GM23248 (cell line): ENCODE results near the gene CSRP3. TPM values are rescaled to one million over a fixed set of nuclear protein-coding genes. Genes with fewer than 3 reads are reported as not detected.

ENCODE experiments used
- DNase-seq: peaks from one replicate; pipeline ENCODE4 v3.0.0-alpha.2; 2015
- H2AFZ ChIP-seq: fragments of 200-600 bp; sonication (generic); 2 replicates; pipeline ENCODE4 v1.6.1; 2016; ENCODE audit warnings: antibody characterized with exemption
- H3F3A ChIP-seq: fragments of 200-600 bp; sonication (generic); 2 replicates; pipeline ENCODE4 v1.6.1; 2016; ENCODE audit warnings: mild to moderate bottlenecking, antibody characterized with exemption, mixed run types; ENCODE audit not compliant: insufficient read depth
- H3K27ac ChIP-seq: fragments of 200-600 bp; sonication (generic); 2 replicates; pipeline ENCODE4 v1.5.1; 2016; ENCODE audit warnings: mild to moderate bottlenecking
- H3K27me3 ChIP-seq: fragments of 200-600 bp; sonication (generic); replicated peaks from 2 replicates; pipeline ENCODE4 v1.6.1; 2016; ENCODE audit warnings: mild to moderate bottlenecking; ENCODE audit not compliant: insufficient read depth
- H3K36me3 ChIP-seq: fragments of 200-600 bp; sonication (generic); 2 replicates; pipeline ENCODE4 v1.6.1; 2016; ENCODE audit warnings: low read depth, mild to moderate bottlenecking
- H3K4me1 ChIP-seq: fragments of 200-600 bp; sonication (generic); 2 replicates; pipeline ENCODE4 v1.6.1; 2016; ENCODE audit warnings: mild to moderate bottlenecking; ENCODE audit not compliant: insufficient read depth
- H3K4me2 ChIP-seq: fragments of 200-600 bp; sonication (generic); one replicate; pipeline ENCODE4 v1.6.1; 2016; ENCODE audit warnings: mild to moderate bottlenecking; ENCODE audit not compliant: unreplicated experiment
- H3K4me3 ChIP-seq: fragments of 200-600 bp; sonication (generic); 2 replicates; pipeline ENCODE4 v1.5.1; 2016; ENCODE audit warnings: mild to moderate bottlenecking
- H3K79me2 ChIP-seq: fragments of 200-600 bp; sonication (generic); 2 replicates; pipeline ENCODE4 v1.6.1; 2016; ENCODE audit warnings: mild to moderate bottlenecking; ENCODE audit not compliant: insufficient read depth
- H3K9ac ChIP-seq: fragments of 200-600 bp; sonication (generic); 2 replicates; pipeline ENCODE4 v1.6.1; 2016; ENCODE audit warnings: mild to moderate bottlenecking
- H3K9me2 ChIP-seq: fragments of 200-600 bp; sonication (generic); 2 replicates; pipeline ENCODE4 v1.6.1; 2016; ENCODE audit warnings: mixed run types, mild to moderate bottlenecking, moderate library complexity; ENCODE audit not compliant: insufficient read depth
- H3K9me3 ChIP-seq: fragments of 200-600 bp; sonication (generic); one replicate; pipeline ENCODE4 v1.6.1; 2017; ENCODE audit warnings: low read depth
- H4K20me1 ChIP-seq: fragments of 200-600 bp; sonication (generic); 2 replicates; pipeline ENCODE4 v1.6.0; 2016; ENCODE audit not compliant: insufficient read depth
- EZH2 ChIP-seq: fragments of 200-600 bp; sonication (generic); IDR thresholded peaks from 2 replicates; pipeline ENCODE4 v1.6.1; 2018; ENCODE audit warnings: antibody characterized with exemption, mild to moderate bottlenecking; ENCODE audit not compliant: insufficient read depth, poor library complexity, severe bottlenecking
- EZH2phosphoT487 ChIP-seq: fragments of 200-600 bp; sonication (generic); IDR thresholded peaks from 2 replicates; pipeline ENCODE4 v1.6.1; 2018; ENCODE audit warnings: antibody characterized with exemption, moderate library complexity, mild to moderate bottlenecking, low read depth; ENCODE audit not compliant: insufficient read depth
- WGBS, 2 experiments: methylation state at CpG; one replicate each; pipeline ENCODE4 v1.1.6; 2015 to 2017; ENCODE audit warnings: low lambda C conversion rate in 2 of 2, low coverage in 1 of 2; ENCODE audit errors: missing lambda C conversion rate in 2 of 2; 5-methylcytosine and 5-hydroxymethylcytosine counted together
- in situ Hi-C: fragments of 300-500 bp; cut with MboI; formaldehyde crosslinking; loops from 2 replicates; pipeline ENCODE4 v1.15.0; 2020
- polyA plus RNA-seq: library from polyadenylated mRNA; unstranded; fragments of >200 nt; fragmentation: Nextera tagmentation; extraction: Ambion mirVana; gene quantifications from 2 replicates; pipeline ENCODE4 v1.2.1, GENCODE V29; 2016
- total RNA-seq: library from RNA; depleted of rRNA; stranded (reverse); fragments of >200 nt; shearing (Covaris generic); gene quantifications from 2 replicates; pipeline ENCODE4 v1.2.3, GENCODE V29; 2014

Gene CSRP3
- total and polyA plus RNA-seq, 2 experiments from 2014 or later, result not detected

DNA sequence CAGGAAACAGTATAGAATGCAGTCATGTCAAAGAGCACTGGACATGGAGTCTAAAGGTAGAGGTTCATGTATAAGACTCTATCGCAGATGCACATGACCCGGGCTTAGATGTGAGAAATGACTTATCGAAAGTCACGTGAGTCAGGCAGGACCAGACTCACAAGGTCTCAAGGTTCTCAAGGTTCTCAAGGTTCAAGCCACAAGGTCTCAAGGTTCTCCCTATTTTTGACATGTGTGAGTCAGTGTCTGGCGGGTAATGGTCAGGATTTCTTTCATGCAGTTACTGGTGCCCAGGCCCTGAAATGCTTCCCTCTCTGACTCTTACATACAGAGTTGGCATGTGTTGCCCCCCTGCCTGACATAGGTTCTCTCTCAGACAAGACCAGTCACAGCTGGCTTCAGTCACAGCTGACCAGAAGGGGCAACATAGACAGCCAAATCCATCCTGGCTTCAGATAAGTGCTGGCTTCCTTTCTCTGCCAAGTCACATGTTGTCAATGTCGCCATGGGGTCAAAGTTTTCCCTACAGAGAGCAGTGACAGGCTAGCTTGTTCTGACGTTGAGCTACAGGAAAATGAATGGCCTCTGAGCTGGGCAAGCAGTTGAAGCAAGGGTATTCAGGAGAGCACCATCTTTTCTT lies 10.1 kb downstream of the CSRP3 start:
- no peak overlapping the region for H3K4me2 ChIP-seq
- 67 to 70% methylated on average over 7 of the region's 7 CpGs for WGBS, 2 experiments
- no peak overlapping the region for H3K27ac ChIP-seq
- 0 out of 2 replicates have a peak, but pooled peaks cover 7% of the 10 kb centered on the region for H3K27me3 ChIP-seq
- H3K36me3 ChIP-seq, result no peaks in the 10 kb centered on the region
- no peak overlapping the region for H3K9ac ChIP-seq
- H3K79me2 ChIP-seq, result no peaks in the 10 kb centered on the region
- H3K9me2 ChIP-seq, result no peaks in the 10 kb centered on the region
- H3K9me3 ChIP-seq, result no peaks in the 10 kb centered on the region
- no peak overlapping the region for H3K4me3 ChIP-seq
- H2AFZ ChIP-seq, result no peak overlapping the region
- in situ Hi-C loops, result no loop called here
- DNase-seq, result no peak
- H3K4me1 ChIP-seq, result no peaks in the 10 kb centered on the region
- H3F3A ChIP-seq, result no peaks in the 10 kb centered on the region
- no peak for TF ChIP-seq EZH2phosphoT487
- TF ChIP-seq EZH2, result no peak
- no peaks in the 10 kb centered on the region for H4K20me1 ChIP-seq

DNA sequence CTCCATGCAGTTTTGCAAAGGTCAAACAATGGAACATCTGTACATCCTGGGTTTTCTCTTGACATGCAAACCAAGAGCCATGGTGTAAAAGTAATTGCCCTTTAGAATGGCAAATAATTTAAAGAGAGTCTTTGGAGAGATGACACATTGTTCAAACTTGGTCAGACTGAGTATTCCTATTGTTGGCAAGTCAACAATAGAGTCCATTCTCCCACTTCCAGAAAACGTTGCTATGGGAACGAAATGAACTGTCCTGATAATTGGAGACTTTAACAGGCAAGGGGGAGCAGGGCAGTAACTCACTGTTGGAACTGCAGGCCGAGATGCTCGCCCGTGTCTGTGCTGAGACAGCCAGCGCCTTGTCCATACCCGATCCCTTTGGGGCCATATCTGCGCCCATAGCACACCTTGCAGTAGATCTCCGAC lies 13.9 kb downstream of the CSRP3 start:
- H3K4me2 ChIP-seq, result no peak overlapping the region
- H3K27me3 ChIP-seq, result 0 out of 2 replicates have a peak, but pooled peaks cover 7% of the 10 kb centered on the region
- H3K9ac ChIP-seq, result no peak overlapping the region
- no peak overlapping the region for H3K4me3 ChIP-seq
- H3F3A ChIP-seq, result no peaks in the 10 kb centered on the region
- in situ Hi-C loops, result no loop called here
- no peak overlapping the region for H3K27ac ChIP-seq
- H3K9me3 ChIP-seq, result no peaks in the 10 kb centered on the region
- no peaks in the 10 kb centered on the region for H3K36me3 ChIP-seq
- DNase-seq, result no peak
- no peaks in the 10 kb centered on the region for H4K20me1 ChIP-seq
- no peaks in the 10 kb centered on the region for H3K9me2 ChIP-seq
- H3K4me1 ChIP-seq, result no peaks in the 10 kb centered on the region
- no peak overlapping the region for H2AFZ ChIP-seq
- WGBS, 2 experiments, result 80 to 84% methylated on average over 9 of the region's 9 CpGs
- no peaks in the 10 kb centered on the region for H3K79me2 ChIP-seq
- TF ChIP-seq EZH2phosphoT487, result no peak
- no peak for TF ChIP-seq EZH2

DNA sequence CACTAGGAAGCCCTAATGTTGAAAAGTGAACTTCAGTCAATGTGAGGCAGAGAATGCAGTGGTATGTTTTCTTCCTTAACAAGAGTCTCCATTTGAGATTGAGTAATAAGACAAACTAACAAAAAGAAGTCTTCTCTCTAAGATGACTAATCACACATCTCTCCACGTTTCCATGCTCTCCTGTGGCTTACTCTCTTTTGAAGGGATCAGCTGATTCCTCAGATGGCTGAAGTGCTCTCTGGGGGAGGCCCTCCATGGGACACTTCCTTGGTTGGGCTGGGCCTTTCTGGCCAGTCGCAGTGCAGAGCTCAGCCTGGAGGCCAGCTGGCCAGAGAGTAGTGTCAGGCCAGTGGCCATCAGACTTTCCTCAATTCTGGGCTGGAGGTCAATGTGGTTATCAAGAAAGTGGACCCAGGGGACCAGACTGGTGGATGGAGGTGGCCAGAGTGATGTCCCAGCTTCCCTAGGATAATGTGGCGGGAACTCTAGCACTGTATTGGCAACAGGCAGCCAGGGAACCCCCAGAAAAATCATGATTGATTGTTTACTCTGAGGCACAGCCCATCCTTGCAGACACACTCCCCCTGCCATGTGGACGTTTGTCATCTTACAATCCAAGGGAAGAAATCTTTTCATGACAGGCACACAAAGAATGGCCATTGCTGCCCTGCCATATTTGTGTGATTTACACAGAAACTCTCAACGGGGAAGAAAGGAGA lies 14.5 kb downstream of the CSRP3 start:
- Histone ChIP-seq H3K27me3 (0 out of 2 replicates have a peak, but pooled peaks cover 7% of the 10 kb centered on the region), H3K27ac (no peak overlapping the region), H3F3A (no peaks in the 10 kb centered on the region), H3K4me3 (no peak overlapping the region), H4K20me1 (no peaks in the 10 kb centered on the region), H3K36me3 (no peaks in the 10 kb centered on the region), H3K4me1 (no peaks in the 10 kb centered on the region), H3K4me2 (no peak overlapping the region), H3K9ac (no peak overlapping the region), H3K9me3 (no peaks in the 10 kb centered on the region), H3K9me2 (no peaks in the 10 kb centered on the region), H3K79me2 (no peaks in the 10 kb centered on the region), H2AFZ (no peak overlapping the region)
- in situ Hi-C loops, result no loop called here
- 56 to 57% methylated on average over 5 of the region's 5 CpGs for WGBS, 2 experiments
- peak; percentile 33 for DNase-seq
- TF ChIP-seq EZH2 (no peak), EZH2phosphoT487 (no peak)

DNA sequence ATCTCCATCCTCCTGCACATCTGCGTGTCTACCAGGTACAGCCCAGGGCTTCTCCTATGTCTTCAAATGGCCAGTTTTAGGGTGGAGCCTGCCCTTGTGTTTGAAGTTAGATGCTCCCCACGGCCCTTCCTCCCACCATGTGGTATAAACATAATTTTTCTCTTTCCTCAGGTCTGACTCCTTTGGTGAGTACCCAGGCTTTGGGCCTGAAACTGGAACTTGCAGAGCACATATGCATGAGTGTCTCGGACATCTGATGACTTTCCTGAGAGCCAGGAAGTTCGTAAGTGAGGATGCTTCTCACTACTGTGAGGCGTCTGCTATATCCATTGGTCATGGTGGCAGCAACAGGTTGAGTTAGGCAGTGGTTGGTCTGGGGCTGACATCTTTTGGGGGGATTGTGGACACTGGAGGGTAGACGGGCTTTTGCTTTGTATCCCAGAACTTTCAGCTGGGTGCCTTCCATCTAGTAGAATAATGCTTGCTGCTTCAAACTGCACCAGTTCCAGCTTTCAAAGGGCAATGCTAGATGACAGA lies 16.2 kb downstream of the CSRP3 start:
- Histone ChIP-seq H3K27me3 (0 out of 2 replicates have a peak, but pooled peaks cover 7% of the 10 kb centered on the region), H3K27ac (no peak overlapping the region), H3K4me2 (no peak overlapping the region), H3K9me2 (no peaks in the 10 kb centered on the region), H3K4me3 (no peak overlapping the region), H3K4me1 (no peaks in the 10 kb centered on the region), H2AFZ (no peak overlapping the region), H3K79me2 (no peaks in the 10 kb centered on the region), H3K9ac (no peak overlapping the region), H3F3A (no peaks in the 10 kb centered on the region), H3K36me3 (no peaks in the 10 kb centered on the region), H3K9me3 (no peaks in the 10 kb centered on the region), H4K20me1 (no peaks in the 10 kb centered on the region)
- no peak for TF ChIP-seq EZH2phosphoT487
- TF ChIP-seq EZH2, result no peak
- no peak for DNase-seq
- in situ Hi-C loops, result no loop called here
- 48 to 55% methylated on average over 6 of the region's 6 CpGs for WGBS, 2 experiments
